Measurements from ENCODE around the gene REP15. TPM values are rescaled to one million over a fixed set of nuclear protein-coding genes. Genes with fewer than 3 reads are reported as not detected.

The REP15 gene
- polyA plus RNA-seq, 1 of the 3 experiments (the other 2 are of a cell fraction), result 0.84 TPM

GRCh38 chr12:27689558-27690180 lies 6.6 kb upstream of the REP15 start:
- H3K79me2 ChIP-seq (ENCODE audit: insufficient read depth), result no peaks in the 10 kb centered on the region
- DNase-seq, result no peak
- H3K9ac ChIP-seq, result no peak overlapping the region
- TF ChIP-seq ZBTB33 (IDR thresholded peaks at IDR 0.05; ENCODE audit: borderline replicate concordance, low read depth) (no peak), REST (IDR thresholded peaks at IDR 0.05; ENCODE audit: low read depth, low read length) (no peak), RAD21 (IDR thresholded peaks at IDR 0.05; ENCODE audit: low read length) (no peak), POLR2AphosphoS5 (IDR thresholded peaks at IDR 0.05; ENCODE audit: low read depth, low read length) (no peak), IRF3 (IDR thresholded peaks at IDR 0.05; ENCODE audit: low read depth, low read length) (no peak), CHD2 (IDR thresholded peaks at IDR 0.05; ENCODE audit: low read length, partially characterized antibody) (no peak), GABPA (IDR thresholded peaks at IDR 0.05; ENCODE audit: low read depth) (no peak), NRF1 (IDR thresholded peaks at IDR 0.05; ENCODE audit: low read depth, low read length) (no peak)
- ChIA-PET CTCF (interaction anchor here (0.8 to 1.8 kb wide), 3 partner anchors 14 to 16 kb away, joined by 3 to 5 read pairs (median 4); no protein-coding TSS in a partner anchor), POLR2A (no interaction called here)
- no peak overlapping the region for H3K27ac ChIP-seq (ENCODE audit: low read depth in 2 of 2, low read length in 1 of 2)
- H3F3A ChIP-seq (replicated peaks; ENCODE audit: insufficient read depth), result peaks cover 27% of the 10 kb centered on the region
- no peak overlapping the region for H2AFZ ChIP-seq (ENCODE audit: low read depth)
- H4K20me1 ChIP-seq (ENCODE audit: insufficient read depth), result no peaks in the 10 kb centered on the region
- WGBS (ENCODE audit: low lambda C conversion rate), result 95% methylated on average over 13 of the region's 13 CpGs
- H3K36me3 ChIP-seq (replicated peaks in 1 of 2; ENCODE audit: control insufficient read depth in 1 of 2, insufficient read depth in 2 of 2, low read length in 1 of 2), result peaks cover 93 to 96% of the 10 kb centered on the region in 2 experiments
- H3K27me3 ChIP-seq (ENCODE audit: insufficient read depth), result no peaks in the 10 kb centered on the region
- no peaks in the 10 kb centered on the region for H3K9me3 ChIP-seq
- no peak overlapping the region for H3K4me3 ChIP-seq (ENCODE audit: low read depth in 2 of 2, low read length in 1 of 2)
- H3K4me1 ChIP-seq (ENCODE audit: control insufficient read depth in 1 of 2, insufficient read depth in 2 of 2, low read depth in 1 of 2, low read length in 1 of 2), result no peaks in the 10 kb centered on the region
- no peak overlapping the region for H3K4me2 ChIP-seq
- no peaks in the 10 kb centered on the region for H3K9me2 ChIP-seq

- peaks cover 69 to 94% of the 10 kb centered on the region in 2 experiments for H3K36me3 ChIP-seq (replicated peaks in 1 of 2; ENCODE audit: control insufficient read depth in 1 of 2, insufficient read depth in 2 of 2, low read length in 1 of 2)
- 0 out of 2 replicates have a peak, but pooled peaks cover 2% of the 10 kb centered on the region for H3K9me2 ChIP-seq
- H3K4me1 ChIP-seq (ENCODE audit: control insufficient read depth in 1 of 2, insufficient read depth in 2 of 2, low read depth in 1 of 2, low read length in 1 of 2), result peaks cover 0 to 6% of the 10 kb centered on the region in 2 experiments; a peak in 1 of 4 replicates
- no peak overlapping the region for H3K4me2 ChIP-seq
- no peak overlapping the region for H2AFZ ChIP-seq (ENCODE audit: low read depth)
- TF ChIP-seq MAX (IDR thresholded peaks at IDR 0.05; ENCODE audit: low read depth) (no peak), NFIC (IDR thresholded peaks at IDR 0.05; ENCODE audit: borderline replicate concordance) (no peak), EP300 (IDR thresholded peaks at IDR 0.05; ENCODE audit: borderline replicate concordance in 1 of 2, low read depth in 1 of 2, low read length in 1 of 2) (no peak)
- H3K79me2 ChIP-seq (ENCODE audit: insufficient read depth), result no peaks in the 10 kb centered on the region
- WGBS (ENCODE audit: low lambda C conversion rate), result 97% methylated on average over 2 of the region's 2 CpGs
- no peaks in the 10 kb centered on the region for H3K9me3 ChIP-seq
- CTCF ChIA-PET, result no interaction called here
- POLR2A ChIA-PET, result no interaction called here
- H3F3A ChIP-seq (replicated peaks; ENCODE audit: insufficient read depth), result peaks cover 33% of the 10 kb centered on the region
- no peak for DNase-seq
- no peak overlapping the region for H3K27ac ChIP-seq (ENCODE audit: low read depth in 2 of 2, low read length in 1 of 2)
- no peaks in the 10 kb centered on the region for H3K27me3 ChIP-seq (ENCODE audit: insufficient read depth)
- no peak overlapping the region for H3K4me3 ChIP-seq (ENCODE audit: low read depth in 2 of 2, low read length in 1 of 2)
- no peaks in the 10 kb centered on the region for H4K20me1 ChIP-seq (ENCODE audit: insufficient read depth)
- H3K9ac ChIP-seq, result no peak overlapping the region
Measured at GRCh38 chr12:27693403-27693802, 2.8 kb upstream of the REP15 start.

Data from SK-N-SH (cell line).